Sigmoid colon (tissue), 7 donors: ENCODE results near the gene FKBP14. TPM values are rescaled to one million over a fixed set of nuclear protein-coding genes. Genes with fewer than 3 reads are reported as not detected.

Experiments used
- DNase-seq: peaks from one replicate; pipeline ENCODE4 v3.0.0-alpha.2; 2019
- H3K27ac ChIP-seq, 4 donors: fragments of 200-600 bp; sonication (generic); one replicate each; pipeline ENCODE4 v1.5.1; 2016 to 2019; ENCODE audit warnings: mild to moderate bottlenecking in 1 of 4
- H3K27me3 ChIP-seq, 3 donors: fragments of 200-600 bp; sonication (generic); one replicate each; pipeline ENCODE4 v1.5.1; 2019; ENCODE audit warnings: mild to moderate bottlenecking in 1 of 3
- H3K36me3 ChIP-seq, 4 donors: fragments of 200-600 bp; sonication (generic); one replicate each; pipeline ENCODE4 v1.5.1; 2016 to 2019
- H3K4me1 ChIP-seq, 4 donors: fragments of 200-600 bp; sonication (generic); one replicate each; pipeline ENCODE4 v1.5.1; 2017 to 2019
- H3K4me3 ChIP-seq, 4 donors: fragments of 200-600 bp; sonication (generic); one replicate each; pipeline ENCODE4 v1.5.1; 2017 to 2019; ENCODE audit warnings: mild to moderate bottlenecking in 2 of 4, moderate library complexity in 1 of 4
- H3K9me3 ChIP-seq, 4 donors: fragments of 200-600 bp in 3 of 4; sonication (generic) in 3 of 4; one replicate each; pipeline versions ENCODE4 v1.5.1 to v1.6.1; 2013 to 2019
- EP300 ChIP-seq, 4 donors: sonication (generic); formaldehyde crosslinking; IDR thresholded peaks; one replicate each; pipeline ENCODE4 v1.6.1; 2017; ENCODE audit warnings: antibody characterized with exemption in 4 of 4
- POLR2A ChIP-seq, 2 donors: fragments of 450-650 bp; IDR thresholded peaks; one replicate each; pipeline ENCODE4 v1.6.1; 2016; ENCODE audit warnings: antibody characterized with exemption in 2 of 2, mild to moderate bottlenecking in 2 of 2, moderate library complexity in 2 of 2
- POLR2AphosphoS5 ChIP-seq, 4 donors: sonication (generic); formaldehyde crosslinking; IDR thresholded peaks; one replicate each; pipeline ENCODE4 v1.6.1; 2017; ENCODE audit warnings: antibody characterized with exemption in 4 of 4
- WGBS, 2 donors: extraction: QIAGEN DNeasy Blood & Tissue Kit; methylation state at CpG; one replicate each; pipeline ENCODE4 v1.1.7; 2013; 5-methylcytosine and 5-hydroxymethylcytosine counted together
- intact Hi-C: fragments of 100-400 bp; cut with DNase I; formaldehyde crosslinking; loops from one replicate; pipeline ENCODE4 v1.15.1; 2023
- polyA plus RNA-seq, 3 donors: library from polyadenylated mRNA; stranded (reverse); fragments of 200-250 nt; gene quantifications; one replicate each; pipeline ENCODE4 v1.2.3, GENCODE V29; 2013
- total RNA-seq, 4 donors: library from RNA; depleted of rRNA; stranded (reverse); fragments of >200 nt; gene quantifications; one replicate each; pipeline ENCODE4 v1.1.0, GENCODE V29; 2016
- TF ChIP-seq, protein P1 (sequence below), 4 experiments: fragments of 450-650 bp in 3 of 4; fragments of 200-600 bp in 1 of 4; IDR thresholded peaks; one replicate each; pipeline ENCODE4 v1.5.1; 2016 to 2019; ENCODE audit warnings: antibody characterized with exemption in 4 of 4, mild to moderate bottlenecking in 3 of 4, moderate library complexity in 2 of 4
- donor health status: healthy with polysubstance abuse.
- donor health status: Bipolar disorder and iron deficiency.
- donor health status: healthy.

The FKBP14 gene
- total RNA-seq (10 to 100 TPM in 2 of 4 donors, 1 to 10 TPM in 2; 6.3 to 11.4 (median 9.4) TPM), polyA plus RNA-seq (1 to 10 TPM; 1.8 to 4.0 (median 2.4) TPM)

DNA sequence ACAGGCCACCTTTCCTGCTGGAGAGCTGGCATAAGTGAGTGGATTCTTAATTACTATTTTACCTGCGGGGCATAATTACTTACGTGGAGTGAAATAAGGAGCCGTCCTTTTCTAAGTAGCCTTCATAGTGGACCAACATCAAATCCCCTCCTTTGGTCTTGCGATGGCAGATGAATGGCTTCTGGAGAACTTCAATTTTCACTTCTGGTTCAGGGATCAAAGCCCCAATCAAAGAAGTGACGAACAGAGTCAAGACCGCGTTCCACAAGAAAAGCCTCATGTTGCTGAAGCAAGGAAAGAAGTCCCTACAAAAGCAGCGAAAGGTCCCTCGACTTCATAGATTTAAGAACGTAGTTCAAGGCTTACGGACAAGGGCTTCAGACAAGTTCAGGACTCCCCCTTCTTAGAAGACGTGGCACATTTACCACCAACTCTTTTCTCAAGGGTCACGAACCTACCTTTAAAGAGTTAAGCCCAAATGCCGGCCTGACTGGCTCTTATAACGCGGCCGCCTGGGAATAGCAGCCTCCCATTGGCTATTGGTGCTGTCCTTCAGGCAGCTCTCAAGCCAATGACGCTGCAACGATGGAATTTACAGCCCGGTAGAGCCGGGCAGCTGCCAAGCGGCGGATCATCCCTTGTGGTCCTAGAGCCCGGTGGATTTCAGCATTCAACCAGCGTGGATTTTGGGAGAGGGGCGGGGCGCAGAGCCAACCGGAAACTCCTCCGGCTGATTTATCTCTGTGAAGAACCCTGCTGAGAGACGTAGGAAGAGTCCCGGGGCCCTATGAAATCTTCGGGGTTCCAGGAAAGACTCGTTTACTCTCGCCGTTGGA lies at the start of gene FKBP14:
TSS of gene FKBP14 (minus strand) at position 474 of the 836 bp plus-strand sequence. CDS start at position 280, 194 bp downstream.
- Histone ChIP-seq H3K36me3 (no peaks in the 10 kb centered on the region), H3K4me3 (peak within 1 kb of the TSS; percentile 66 to 91 (median 88)), H3K27ac (peak within 1 kb of the TSS; percentile 89 to 97 (median 94)), H3K27me3 (no peaks in the 10 kb centered on the region), H3K9me3 (no peaks in the 10 kb centered on the region), H3K4me1 (peaks cover 3 to 53% (median 39%) of the 10 kb centered on the region in 4 donors)
- peak; percentile 99 for DNase-seq
- TF ChIP-seq POLR2AphosphoS5 (IDR thresholded peaks at IDR 0.05) (peak in 3 of 4 donors; percentile 29 to 76 (median 32)), POLR2A (IDR thresholded peaks at IDR 0.05) (no peak), EP300 (IDR thresholded peaks at IDR 0.05) (no peak)
- TF ChIP-seq, protein P1, sequence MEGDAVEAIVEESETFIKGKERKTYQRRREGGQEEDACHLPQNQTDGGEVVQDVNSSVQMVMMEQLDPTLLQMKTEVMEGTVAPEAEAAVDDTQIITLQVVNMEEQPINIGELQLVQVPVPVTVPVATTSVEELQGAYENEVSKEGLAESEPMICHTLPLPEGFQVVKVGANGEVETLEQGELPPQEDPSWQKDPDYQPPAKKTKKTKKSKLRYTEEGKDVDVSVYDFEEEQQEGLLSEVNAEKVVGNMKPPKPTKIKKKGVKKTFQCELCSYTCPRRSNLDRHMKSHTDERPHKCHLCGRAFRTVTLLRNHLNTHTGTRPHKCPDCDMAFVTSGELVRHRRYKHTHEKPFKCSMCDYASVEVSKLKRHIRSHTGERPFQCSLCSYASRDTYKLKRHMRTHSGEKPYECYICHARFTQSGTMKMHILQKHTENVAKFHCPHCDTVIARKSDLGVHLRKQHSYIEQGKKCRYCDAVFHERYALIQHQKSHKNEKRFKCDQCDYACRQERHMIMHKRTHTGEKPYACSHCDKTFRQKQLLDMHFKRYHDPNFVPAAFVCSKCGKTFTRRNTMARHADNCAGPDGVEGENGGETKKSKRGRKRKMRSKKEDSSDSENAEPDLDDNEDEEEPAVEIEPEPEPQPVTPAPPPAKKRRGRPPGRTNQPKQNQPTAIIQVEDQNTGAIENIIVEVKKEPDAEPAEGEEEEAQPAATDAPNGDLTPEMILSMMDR (IDR thresholded peaks at IDR 0.05) = no peak
- intact Hi-C loops = no loop called here
- 0% methylated on average over 35 of the region's 35 CpGs for WGBS, 2 donors

DNA sequence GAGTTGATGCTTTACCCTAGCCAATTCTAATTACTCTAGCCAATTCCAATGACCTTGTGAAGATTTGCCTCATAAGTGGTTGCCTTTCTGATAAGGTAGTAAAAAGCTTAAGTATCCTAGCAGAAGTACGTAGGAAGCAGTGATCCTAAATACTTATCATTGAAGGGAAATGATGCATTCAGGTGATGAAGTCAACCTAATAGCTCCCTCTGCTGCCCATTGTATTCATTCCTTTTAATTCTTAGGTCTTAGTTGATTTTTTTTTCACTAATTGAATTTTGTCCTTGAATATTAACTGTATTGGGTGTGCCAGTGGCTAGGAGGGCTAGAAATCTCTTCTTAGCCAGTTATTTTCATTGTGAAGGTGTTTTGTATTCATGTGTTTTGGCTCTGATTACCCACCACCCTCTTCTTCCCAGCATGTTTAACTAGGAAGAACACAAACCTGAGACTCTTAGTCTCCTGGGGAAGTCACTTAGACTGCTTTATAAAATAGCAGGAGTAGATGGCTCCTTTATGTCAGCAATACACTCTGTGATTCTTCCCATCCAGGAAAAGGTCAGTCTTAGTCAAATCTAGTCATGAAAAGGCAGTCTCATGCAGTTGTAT lies 48.0 kb upstream of the FKBP14 start:
- H3K27ac ChIP-seq = no peak overlapping the region
- H3K27me3 ChIP-seq = no peaks in the 10 kb centered on the region
- H3K36me3 ChIP-seq = peaks cover 0 to 42% (median 9%) of the 10 kb centered on the region in 4 donors
- 16 to 36% methylated on average over 1 of the region's 1 CpG for WGBS, 2 donors
- intact Hi-C loops = no loop called here
- no peak for DNase-seq
- H3K4me1 ChIP-seq = no peaks in the 10 kb centered on the region
- no peaks in the 10 kb centered on the region for H3K9me3 ChIP-seq
- no peak overlapping the region for H3K4me3 ChIP-seq
- no peak for TF ChIP-seq POLR2AphosphoS5 (IDR thresholded peaks at IDR 0.05)
- no peak for TF ChIP-seq EP300 (IDR thresholded peaks at IDR 0.05)
- TF ChIP-seq, protein P1 (IDR thresholded peaks at IDR 0.05) = no peak
- no peak for TF ChIP-seq POLR2A (IDR thresholded peaks at IDR 0.05)

DNA sequence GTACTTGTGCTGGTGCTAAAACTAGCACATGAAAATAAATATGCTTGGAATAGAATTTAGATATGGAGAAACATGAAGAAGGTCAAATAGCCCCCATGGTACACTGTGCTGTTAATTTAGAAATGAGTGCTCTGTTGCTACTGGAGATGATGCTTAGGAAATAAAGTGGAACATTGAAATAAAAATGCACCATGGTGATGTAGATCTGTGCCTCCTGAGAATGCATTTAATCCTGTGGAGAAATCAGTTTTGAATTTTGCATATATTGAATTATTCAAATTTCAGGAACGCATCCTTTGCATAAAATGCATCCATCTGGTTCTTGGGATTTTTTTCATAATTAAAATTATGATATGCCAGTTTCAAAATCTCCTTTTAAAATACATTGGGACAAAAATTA lies 46.2 kb upstream of the FKBP14 start:
- intact Hi-C loops = no loop called here
- H3K4me3 ChIP-seq = no peak overlapping the region
- no peaks in the 10 kb centered on the region for H3K27me3 ChIP-seq
- no peak overlapping the region for H3K27ac ChIP-seq
- H3K9me3 ChIP-seq = no peaks in the 10 kb centered on the region
- 99 to 100% methylated on average over 1 of the region's 1 CpG for WGBS, 2 donors
- TF ChIP-seq, protein P1 (IDR thresholded peaks at IDR 0.05) = no peak
- no peak for DNase-seq
- H3K36me3 ChIP-seq = peaks cover 0 to 29% (median 0%) of the 10 kb centered on the region in 4 donors
- peaks cover 0 to 3% (median 1%) of the 10 kb centered on the region in 4 donors for H3K4me1 ChIP-seq

DNA sequence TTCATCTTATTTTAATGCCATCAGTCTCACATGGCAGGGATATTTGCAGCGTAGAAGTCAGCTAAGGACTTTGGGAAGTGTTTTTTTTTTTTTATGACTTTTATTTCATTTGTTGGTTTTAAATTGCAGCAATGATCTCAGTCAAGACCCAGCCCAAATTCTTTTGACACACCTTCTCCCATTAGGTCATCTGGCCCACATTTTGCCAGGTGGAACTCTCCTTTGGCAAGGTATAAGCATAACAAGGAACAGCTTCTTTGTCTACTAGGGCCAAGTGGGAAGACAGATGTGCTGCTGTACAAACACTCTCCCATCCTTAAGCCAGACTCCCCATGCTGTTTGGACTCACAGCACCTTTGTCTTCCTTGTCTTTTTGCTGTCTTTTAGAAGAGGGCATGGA lies 43.5 kb upstream of the FKBP14 start:
- H3K27me3 ChIP-seq = no peaks in the 10 kb centered on the region
- WGBS, 2 donors = 0 to 13% methylated on average over 1 of the region's 1 CpG
- DNase-seq = no peak
- H3K4me1 ChIP-seq = peaks cover 0 to 4% (median 2%) of the 10 kb centered on the region in 4 donors
- intact Hi-C loops = no loop called here
- H3K27ac ChIP-seq = no peak overlapping the region
- TF ChIP-seq, protein P1 (IDR thresholded peaks at IDR 0.05) = no peak
- TF ChIP-seq POLR2A (IDR thresholded peaks at IDR 0.05) (no peak), POLR2AphosphoS5 (IDR thresholded peaks at IDR 0.05) (no peak), EP300 (IDR thresholded peaks at IDR 0.05) (no peak)
- H3K4me3 ChIP-seq = no peak overlapping the region
- H3K36me3 ChIP-seq = peaks cover 0 to 27% (median 0%) of the 10 kb centered on the region in 4 donors
- no peaks in the 10 kb centered on the region for H3K9me3 ChIP-seq
